Stimulated activated CD4-positive, alpha-beta T cell treated with anti-CD3 and anti-CD28 coated beads, Interleukin-2, amount 100 ng/mL, for 4 hours (primary cell): ENCODE results near the gene EFCAB12.
"Not testable (repeated sequence)": the region's sequence is repeated elsewhere in the genome, so short reads cannot be mapped to it uniquely, and the experiment has no call there.

Experiments used
- DNase-seq: peaks from one replicate; pipeline ENCODE4 v3.0.0-alpha.2; 2020; ENCODE audit warnings: low read depth

Gene EFCAB12

GRCh38 chr3:129419476-129419875 is 9.0 kb downstream of the EFCAB12 start:
- DNase-seq = no peak

- DNase-seq = no peak
Measured at GRCh38 chr3:129418041-129418973, 10.1 kb downstream of the EFCAB12 start.

DNA sequence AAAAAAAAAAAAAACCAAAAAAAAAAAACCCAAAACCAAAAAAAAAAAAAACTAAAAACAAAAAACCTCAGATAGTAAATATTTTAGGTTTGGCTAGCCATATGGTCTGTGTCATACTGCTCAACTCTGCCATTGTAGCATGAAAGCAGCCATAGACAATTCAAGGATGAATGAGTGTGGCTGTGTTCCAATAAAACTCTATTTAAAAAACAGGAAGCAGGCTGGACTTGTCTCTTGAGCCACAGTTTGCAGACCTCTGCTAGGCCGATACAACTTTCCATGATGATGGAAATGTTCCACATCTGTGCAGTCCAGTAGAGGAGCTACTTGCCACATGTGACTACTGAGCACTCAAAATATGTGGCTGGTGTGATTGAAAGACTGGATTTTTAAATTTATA is 11.1 kb downstream of the EFCAB12 start:
- DNase-seq = no peak

- no peak for DNase-seq
Measured at GRCh38 chr3:129416415-129416814, 12.0 kb downstream of the EFCAB12 start.

GRCh38 chr3:129415830-129416229 is 12.6 kb downstream of the EFCAB12 start:
- no peak for DNase-seq

- DNase-seq = no peak
Measured at GRCh38 chr3:129415378-129415777, 13.1 kb downstream of the EFCAB12 start.

- DNase-seq = no peak
Measured at GRCh38 chr3:129413687-129414506, 14.5 kb downstream of the EFCAB12 start.

DNA sequence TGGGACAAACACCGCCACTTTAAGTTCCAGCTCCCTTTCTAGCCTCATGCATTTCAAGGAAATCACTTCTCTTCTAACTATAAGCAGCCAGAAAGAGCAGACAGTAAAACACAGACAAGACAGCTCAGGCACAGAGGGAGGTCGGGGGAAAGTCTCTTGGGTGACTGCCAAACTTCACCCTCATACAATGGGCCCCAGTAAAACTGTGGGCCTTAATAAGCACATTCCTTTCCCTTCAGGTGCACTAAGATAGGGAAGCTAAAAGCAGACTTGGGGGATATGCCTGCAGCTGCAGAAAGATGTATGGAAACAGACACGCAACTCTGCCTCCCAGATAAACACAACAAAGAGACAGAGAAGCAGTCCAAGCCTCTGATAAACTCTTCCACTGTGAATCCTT is 15.2 kb downstream of the EFCAB12 start:
- DNase-seq = not testable (repeated sequence)

GRCh38 chr3:129412542-129413198 is 15.8 kb downstream of the EFCAB12 start:
- DNase-seq = no peak

DNA sequence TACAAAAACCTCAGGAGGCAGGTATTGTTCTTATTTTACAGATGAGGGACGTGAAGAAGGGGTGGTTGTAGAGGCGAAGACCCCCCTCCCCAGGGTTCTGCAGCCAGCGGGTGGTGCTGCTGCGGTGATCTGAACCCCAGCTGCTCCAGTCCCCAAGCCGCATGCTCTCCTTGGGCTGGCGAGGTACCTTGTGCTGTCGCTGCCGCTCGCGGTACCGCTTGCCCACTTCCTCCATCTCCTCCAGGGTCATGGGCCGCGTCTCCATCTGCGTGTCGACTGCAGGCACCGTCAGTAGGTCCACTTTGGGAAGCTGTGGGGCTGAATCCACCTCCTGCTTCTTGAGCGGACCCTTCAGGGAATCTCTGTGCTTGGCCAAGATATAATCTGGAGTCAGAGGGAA is 17.5 kb downstream of the EFCAB12 start:
- no peak for DNase-seq

DNA sequence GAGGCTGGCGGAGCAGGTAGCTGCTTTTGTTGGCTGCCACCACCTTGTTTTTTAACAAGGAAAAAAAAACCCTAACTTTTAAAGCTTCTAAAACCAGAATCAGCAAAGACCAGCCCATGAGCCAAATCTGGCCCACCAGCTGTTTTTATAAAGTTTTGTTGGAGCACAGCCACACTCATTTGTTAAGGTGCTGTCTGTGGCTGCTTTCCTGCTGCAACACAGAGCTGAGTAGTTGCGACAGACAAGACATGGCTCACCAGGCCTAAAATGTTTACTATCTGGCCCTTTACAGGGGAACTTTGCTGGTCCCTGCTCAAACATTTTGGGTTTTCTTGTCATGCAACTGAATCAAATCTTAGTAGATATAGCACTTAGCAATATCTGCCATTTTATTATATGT is 18.9 kb downstream of the EFCAB12 start:
- DNase-seq = no peak

- no peak for DNase-seq
Measured at GRCh38 chr3:129404610-129405009, 23.8 kb downstream of the EFCAB12 start.

DNA sequence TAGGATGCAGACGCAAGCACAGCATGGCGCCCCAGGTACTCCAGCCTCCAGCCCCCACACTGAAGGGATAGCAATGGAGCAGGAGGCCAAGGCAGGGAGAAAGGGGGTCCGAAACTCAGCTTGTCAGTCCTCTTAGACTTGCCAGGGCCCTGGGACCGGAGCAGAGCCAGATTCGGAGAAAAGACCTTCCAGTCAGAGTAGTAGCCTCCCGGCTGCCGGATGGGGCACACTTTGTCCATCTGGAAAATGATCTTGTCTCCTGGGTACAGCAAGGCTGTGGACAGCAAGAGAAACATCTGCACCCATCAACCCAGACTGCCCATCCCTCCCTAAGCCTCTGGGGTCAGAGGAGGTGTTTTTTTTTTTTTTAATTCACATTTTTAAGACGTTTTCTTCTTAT is 24.3 kb downstream of the EFCAB12 start:
- no peak for DNase-seq

- DNase-seq = no peak
Measured at GRCh38 chr3:129403450-129403849, 25.0 kb downstream of the EFCAB12 start.

GRCh38 chr3:129402616-129403015 is 25.8 kb downstream of the EFCAB12 start:
- no peak for DNase-seq

GRCh38 chr3:129402210-129402609 is 26.2 kb downstream of the EFCAB12 start:
- no peak for DNase-seq

- no peak for DNase-seq
Measured at GRCh38 chr3:129399895-129400357, 28.5 kb downstream of the EFCAB12 start.

DNA sequence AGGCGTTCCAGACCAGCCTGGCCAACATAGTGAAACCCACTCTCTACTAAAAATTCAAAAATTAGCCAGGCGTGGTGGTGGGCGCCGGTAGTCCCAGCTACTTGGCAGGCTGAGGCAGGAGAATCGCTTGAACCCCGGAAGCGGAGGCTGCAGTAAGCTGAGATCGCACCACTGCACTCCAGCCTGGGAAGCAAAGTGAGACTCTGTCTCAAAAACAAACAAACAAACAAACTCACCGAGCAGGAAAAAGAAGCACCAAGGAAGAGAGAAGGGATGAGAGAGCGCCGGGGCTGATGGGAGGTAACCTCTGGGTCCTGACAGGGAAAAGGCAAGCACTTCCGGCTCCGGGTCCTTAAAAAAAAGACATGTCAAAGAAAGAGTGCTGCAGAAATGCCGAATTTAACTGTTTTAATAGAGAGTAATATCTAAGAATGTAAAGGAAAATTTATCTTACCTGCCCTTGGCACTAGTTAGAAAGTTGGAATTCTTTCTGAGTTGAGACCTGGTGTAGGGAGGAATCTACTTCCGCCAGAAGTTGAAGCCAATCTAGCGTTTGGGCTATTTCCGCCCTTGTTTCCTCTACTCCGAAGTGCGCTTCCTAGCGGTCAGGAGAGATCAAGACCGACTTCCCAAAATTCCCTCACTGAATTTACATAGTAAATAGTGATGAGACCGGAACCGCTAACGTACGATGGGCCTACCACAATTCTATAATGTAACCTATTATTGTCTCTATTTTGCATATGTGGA is 29.1 kb downstream of the EFCAB12 start:
- peak; percentile 60 for DNase-seq

DNA sequence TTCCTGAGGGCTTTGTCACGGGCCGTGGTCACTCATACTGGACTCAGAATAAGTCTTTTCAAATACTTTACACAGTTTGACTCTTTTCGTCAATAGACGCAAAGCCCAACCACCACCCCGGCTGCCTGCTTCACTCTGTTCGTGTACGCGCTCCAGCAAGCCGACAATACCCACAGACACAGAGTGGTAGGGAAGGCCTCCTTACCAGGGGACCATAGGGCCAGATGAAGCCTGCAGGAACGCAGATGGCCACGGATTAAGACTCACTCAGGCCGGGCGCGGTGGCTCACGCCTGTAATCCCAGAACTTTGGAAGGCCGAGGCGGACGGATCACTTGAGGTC is 29.7 kb downstream of the EFCAB12 start:
- no peak for DNase-seq

DNA sequence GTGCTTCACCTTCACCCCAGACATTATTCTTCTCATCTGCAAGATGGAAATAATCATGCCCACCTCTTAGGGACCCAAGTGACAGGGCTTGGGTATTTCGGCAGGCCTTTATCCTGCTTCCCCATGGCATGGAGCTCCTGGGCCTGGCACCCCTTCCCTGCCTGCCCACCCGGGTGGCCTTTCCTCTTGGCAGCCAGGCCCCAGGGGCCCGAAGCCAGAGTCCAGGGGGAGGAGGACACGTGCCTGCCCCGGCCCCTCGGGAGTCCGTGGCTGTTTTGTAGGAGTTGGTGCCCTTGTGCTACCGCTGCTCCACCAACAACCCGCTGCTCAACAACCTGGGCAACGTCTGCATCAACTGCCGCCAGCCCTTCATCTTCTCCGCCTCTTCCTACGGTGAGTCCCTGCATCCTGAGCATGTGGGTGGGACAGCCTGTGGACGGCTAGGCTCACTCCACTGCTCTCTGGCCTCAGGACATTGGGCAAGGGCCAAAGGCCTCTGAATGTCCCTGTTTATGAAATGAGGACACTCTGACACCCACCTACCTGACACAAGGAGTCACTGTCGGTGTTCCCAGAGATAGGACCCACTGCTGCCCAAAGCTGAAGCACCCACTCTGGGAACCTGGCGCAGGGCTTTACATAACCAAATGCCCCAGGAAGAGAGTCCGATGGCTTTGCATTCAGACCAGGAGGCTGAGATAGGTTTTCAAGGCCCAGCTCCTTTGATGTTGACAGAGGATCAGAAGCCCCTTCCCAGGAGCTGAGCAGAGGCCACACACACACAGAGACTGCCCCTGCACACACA is 34.5 kb downstream of the EFCAB12 start:
- DNase-seq = not testable (repeated sequence)

DNA sequence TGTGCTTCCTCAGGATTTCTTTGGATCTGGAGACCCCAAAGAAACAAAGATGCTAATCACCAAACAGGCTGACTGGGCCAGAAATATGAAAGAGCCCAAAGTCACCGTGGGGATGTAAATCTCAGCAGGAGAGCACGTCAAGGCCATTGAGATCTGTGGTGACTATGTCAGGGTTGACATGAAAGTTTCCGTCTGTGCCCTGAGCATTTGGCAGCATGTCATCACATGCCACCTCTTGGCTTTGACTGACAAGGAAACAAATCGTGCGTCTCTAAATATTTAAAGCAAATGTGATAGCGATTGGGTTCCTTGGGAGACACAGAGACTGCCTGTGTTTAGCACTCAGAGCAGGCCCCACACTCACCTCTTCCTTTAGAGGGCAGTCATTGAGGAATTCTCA is 35.2 kb downstream of the EFCAB12 start:
- no peak for DNase-seq
